COR-L47 (cell line): ENCODE measurements around the gene BBS9.

Experiments used
- DNase-seq: peaks from one replicate; lab custom pipeline; 2025; lab: John Stamatoyannopoulos, UW

BBS9 gene

DNA sequence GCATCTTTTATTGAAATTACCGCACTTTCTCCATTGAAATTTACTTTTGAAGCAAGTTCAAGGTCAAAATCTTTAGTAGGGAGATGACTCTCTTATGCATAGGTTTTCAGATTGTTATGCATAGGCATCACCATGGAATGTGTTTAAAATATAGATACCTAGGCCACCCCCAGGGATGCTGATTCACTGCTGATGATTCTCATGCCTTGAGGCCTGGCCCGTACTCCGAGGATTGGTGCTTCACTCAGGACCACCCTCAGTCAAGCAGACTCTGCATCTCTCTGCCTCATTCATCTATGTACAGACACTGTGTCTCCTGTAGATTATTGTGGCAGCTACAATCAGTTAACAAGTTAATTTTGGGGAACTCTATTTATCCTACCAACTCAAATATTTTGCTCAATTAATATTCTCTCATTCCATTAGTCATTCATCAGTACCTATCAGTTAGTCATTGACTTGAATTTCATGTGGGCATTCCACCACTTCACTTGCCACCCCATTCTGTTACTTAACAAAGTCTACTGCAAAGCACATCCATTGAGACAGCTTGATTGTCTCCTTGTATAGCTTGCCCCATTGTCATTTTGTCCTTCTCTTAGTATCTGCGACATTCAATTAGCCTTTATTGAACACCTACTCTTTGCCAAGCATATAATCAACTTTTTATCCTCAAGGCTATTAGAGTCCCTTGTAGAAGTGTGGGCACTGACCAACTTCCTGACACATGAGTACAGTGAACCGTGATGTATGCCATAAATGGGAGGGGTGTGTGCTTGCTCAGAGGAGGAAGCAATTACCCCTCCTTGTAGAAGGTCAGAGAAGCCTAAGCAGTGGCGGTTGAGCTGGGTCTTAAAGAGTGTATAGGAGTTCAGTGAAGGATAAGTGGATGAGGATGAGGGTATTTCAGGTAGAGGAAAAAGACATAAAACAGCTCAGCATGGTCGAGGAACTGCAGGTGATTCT lies 520.4 kb downstream of the BBS9 start:
- no peak for DNase-seq

DNA sequence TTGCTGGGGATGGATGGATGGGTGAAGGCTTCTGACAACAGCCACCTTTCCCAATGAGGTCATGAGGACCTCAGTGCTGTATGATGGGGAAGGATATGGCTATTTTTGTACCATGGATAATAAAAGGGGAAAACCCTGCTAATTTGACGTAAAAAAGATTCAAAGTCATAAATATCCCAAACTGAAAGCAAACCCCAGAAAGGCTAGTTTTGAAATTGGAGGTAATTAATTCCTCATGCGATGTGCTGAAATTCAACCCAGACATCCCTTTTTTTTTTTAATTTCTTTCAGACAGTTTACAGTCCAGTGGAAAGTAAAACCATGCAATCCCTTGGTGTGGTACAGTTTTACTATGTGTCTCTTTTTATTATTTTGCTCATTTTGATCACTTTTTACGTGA lies 521.5 kb downstream of the BBS9 start:
- no peak for DNase-seq

DNA sequence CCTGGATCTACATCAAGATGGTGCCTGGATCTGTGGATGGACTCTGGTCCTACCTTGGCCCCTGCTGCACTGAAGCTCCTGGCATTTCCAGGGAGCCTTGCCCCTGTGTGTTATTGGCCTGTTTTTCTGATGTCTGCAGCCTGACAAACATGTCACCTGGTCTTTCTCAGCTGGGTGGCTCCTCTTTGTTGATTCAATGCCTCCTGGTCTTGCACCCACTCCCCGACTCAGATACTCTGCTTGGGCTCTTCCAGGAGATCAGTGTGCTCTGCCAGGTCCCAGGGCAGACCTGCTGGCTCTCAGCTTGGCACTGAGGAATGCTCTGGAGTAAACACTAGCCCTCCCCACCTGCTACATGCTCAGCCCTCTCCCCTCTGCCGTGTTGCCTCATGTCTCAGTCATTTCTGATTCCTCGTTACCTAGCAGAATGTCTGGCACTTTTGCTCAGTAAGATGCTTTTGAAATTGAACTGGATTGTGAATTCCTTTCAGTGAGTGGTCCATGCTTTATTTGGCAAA lies 522.7 kb downstream of the BBS9 start:
- DNase-seq, result no peak

DNA sequence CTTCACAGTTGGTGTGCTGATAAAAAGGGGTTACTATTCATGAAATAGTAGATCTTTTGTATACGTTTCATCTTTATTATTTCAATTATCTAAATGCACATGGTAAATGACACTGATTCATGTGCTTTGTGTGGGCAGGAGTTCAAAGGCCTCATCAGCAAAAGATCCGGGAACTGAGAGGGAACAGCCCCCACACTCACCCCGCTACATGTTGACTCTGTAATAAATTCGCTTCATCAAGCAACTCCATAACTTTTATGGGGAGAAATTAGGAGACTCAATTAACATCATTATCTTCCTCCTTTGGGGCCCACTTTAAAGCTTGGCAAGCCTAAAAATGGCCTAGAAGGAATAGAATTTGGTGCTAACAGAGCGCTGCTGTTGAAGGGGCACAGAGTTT lies 525.3 kb downstream of the BBS9 start:
- DNase-seq, result no peak
